Measurements from ENCODE around the gene NOD2.
A peak's percentile ranks its signal among the peaks of the same experiment; 100 is the strongest.

Gene NOD2

DNA sequence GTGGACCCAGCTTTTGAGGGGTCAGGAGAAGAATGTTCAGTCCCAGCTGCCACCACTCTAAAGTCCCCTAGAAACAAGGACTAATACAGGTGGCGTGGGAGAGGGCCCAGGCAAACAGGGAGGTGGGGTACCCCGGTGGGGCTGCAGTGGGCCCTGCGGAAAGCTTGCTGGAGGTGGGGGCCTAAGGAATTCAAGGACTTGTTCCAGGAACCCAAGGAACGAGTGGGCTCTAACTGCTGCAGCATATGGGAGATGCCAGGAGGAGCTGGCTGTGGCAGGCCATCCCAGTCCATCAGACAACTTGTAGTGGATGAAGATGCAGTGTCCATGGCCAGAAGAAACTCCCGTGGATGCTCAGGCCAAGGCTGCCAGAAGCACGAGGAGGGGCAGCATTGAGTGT, 22.9 kb upstream of the NOD2 start:
- no peak for DNase-seq (ENCODE audit: low read depth)

DNA sequence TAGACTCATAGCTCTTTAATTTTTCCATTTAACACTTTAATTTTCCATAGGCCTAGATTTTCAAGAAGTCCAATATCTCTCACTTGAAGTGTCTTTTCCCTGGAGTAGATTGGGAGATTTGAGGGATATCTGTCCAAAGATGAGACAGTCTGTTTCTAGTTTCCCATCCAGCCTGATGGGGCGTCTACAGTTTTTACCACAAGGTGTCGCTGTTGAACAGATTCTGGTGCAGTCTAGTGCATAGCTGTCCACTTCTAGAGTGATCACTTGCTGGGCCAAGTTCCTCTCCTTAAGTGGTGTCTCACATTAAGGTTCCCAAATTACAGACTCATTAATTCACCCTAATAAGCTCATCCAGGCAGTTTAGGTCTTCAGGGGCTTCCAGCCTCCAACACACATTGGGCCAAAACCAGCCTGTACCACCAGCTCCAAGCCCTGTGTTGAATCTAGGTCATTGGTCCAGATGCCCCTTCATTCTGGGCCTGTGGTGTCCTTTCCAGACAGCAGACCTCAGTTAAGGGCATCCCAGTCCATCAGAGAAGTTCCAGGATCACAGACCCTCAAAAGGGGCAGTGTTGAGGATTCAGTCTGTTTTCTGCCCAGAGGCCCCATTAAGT, 21.7 kb upstream of the NOD2 start:
- peak; percentile 25 for DNase-seq (ENCODE audit: low read depth)

DNA sequence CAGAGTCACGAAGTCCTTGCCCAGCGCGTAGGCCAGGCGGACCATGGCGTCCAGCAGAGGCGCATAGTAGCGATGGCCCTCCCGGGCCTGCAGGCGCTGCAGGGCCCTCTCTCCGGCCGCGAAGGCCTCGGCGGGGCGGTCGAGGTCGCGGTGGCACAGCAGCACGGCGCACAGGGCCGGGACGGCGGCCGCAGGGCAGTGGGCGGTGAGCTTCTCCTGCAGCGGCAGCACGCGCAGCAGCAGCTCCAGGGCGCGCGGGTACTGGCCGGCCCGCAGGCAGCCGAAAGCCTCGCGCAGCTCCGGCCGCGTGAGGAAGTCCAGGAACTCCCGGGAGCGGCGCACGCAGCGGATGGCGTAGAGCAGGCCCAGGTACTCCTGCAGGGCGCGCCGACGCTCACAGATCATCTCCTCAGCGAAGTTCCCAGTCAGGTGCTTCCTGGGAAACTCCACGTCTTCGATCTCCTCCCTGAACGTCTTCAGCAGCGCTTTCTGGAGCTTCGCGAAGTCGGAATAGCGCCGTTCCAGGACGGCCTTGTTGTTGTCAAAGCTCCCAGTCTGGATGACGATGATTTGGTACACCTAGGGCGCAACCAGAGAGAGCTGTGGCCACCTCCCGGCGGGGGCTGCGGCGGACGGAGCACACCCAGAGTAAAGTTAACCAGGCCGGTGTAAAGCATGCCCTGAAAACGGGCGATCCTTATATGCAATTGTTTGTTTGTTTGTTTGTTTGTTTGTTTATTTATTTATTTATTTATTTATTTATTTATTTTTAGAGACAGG, 19.7 kb upstream of the NOD2 start:
- DNase-seq (ENCODE audit: low read depth) = no peak

GRCh38 chr16:50674831-50675230, 18.6 kb upstream of the NOD2 start:
- DNase-seq (ENCODE audit: low read depth) = no peak

GRCh38 chr16:50675686-50676610, 17.5 kb upstream of the NOD2 start:
- no peak for DNase-seq (ENCODE audit: low read depth)

DNA sequence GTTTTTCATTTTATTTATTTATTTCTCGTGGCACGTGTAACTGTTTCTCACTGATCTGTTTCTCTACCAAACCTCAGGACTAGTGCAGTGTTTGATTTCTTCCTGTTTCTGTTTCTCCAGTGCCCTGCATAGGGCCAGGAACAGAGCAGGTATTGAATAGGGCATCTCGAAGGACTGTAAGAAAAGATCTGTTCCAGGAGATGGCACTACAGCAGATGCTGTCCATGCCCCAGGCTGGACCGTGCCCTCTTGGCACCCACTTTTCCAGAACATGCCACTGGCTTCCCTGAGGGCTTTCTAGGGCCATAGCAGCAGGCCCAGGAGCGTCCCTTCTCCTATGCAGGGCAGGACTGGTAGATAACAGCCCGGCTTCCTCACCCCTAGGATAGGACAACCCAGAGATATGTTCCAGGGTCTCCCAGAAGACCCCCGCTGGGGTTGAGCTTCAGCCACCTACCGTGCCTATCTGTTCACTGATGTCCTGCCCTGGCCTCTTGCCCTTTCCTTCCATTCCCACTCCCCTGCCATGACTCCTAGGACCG, 16.7 kb upstream of the NOD2 start:
- no peak for DNase-seq (ENCODE audit: low read depth)

- no peak for DNase-seq (ENCODE audit: low read depth)
These were observed 16.1 kb upstream of the NOD2 start for GRCh38 chr16:50677351-50677750.

GRCh38 chr16:50678531-50678930, 14.9 kb upstream of the NOD2 start:
- DNase-seq (ENCODE audit: low read depth) = no peak

GRCh38 chr16:50679266-50679665, 14.1 kb upstream of the NOD2 start:
- DNase-seq (ENCODE audit: low read depth) = no peak

GRCh38 chr16:50679676-50680555, 13.5 kb upstream of the NOD2 start:
- no peak for DNase-seq (ENCODE audit: low read depth)

- no peak for DNase-seq (ENCODE audit: low read depth)
These were observed 12.9 kb upstream of the NOD2 start for GRCh38 chr16:50680556-50680893.

- DNase-seq (ENCODE audit: low read depth) = no peak
These were observed 12.2 kb upstream of the NOD2 start, which contains the start of gene SNX20 for GRCh38 chr16:50681021-50681885. Gene SNX20 (minus strand): TSS chr16:50681312. CDS start chr16:50677526, 3,786 bp downstream.

- DNase-seq (ENCODE audit: low read depth) = no peak
These were observed 9.6 kb upstream of the NOD2 start for GRCh38 chr16:50683689-50684374.

DNA sequence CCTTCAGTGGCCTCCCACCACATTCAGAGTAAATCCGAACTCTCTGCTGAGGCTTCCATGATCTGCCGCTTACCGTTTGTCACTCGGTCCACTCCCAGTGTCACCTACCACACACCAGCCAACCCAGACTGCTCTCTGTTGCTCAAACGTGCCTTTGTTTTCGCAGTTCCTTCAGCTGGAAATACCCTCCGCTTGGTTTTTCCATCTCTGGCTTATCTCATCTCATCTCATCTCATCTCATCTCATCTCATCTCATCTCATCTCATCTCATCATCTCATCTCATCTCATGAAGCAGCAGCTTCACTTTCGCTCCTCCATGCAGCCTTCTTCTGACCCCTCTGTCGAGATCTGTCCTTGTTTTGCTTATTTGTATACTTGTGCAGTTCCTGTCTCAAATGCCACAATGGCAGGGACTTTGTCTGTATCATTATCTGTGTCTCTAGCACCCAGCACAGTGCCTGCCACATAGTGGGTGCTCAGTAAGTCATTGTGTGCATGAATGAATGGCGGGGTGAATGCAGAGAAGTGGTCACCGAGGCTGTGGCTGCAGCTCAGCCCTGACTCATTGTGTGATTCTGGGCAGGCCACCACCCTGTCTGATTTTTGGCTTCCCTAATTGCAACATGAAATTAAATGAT, 8.5 kb upstream of the NOD2 start:
- DNase-seq (ENCODE audit: low read depth) = no peak

- DNase-seq (ENCODE audit: low read depth) = no peak
These were observed 7.8 kb upstream of the NOD2 start for GRCh38 chr16:50685462-50686063.

- peak; percentile 10 for DNase-seq (ENCODE audit: low read depth)
These were observed 5.3 kb upstream of the NOD2 start for GRCh38 chr16:50688083-50688482.

GRCh38 chr16:50688867-50689266, 4.5 kb upstream of the NOD2 start:
- no peak for DNase-seq (ENCODE audit: low read depth)

DNA sequence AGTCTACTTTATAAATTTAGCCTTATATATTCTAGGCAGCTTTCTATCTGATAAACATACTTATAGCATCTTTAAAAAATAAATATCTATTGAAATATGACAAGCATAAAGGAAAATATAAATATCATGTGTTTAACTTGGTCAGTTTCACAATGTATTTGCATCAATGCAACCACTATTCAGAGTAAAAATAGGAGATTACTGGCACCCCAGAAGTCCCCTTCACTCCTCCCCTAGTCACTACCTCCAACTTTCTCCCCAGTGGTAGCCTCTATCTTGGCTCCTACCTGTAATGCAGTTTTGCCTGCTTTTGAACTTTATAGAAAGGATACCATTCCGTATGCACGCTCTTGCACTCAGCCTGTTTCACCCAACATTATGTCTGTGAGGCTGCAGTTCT, 3.2 kb upstream of the NOD2 start:
- DNase-seq (ENCODE audit: low read depth) = no peak

DNA sequence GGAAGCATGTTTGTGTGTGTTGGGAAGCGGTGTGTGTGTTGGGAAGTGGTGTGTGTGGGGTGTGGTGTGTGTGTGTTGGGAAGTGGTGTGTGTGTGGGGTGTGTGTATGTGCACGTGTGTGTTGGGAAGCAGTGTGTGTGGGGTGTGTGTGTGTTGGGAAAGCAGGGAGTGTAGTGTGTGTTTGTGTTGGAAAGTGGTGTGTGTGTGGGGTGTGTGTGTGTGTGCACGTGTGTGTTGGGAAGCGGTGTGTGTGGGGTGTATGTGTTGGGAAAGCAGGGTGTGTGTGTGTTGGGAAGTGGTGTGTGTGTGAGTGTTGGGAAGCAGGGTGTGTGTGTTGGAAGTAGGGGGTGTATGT, 785 bp upstream of the NOD2 start:
- DNase-seq (ENCODE audit: low read depth) = no peak
